Tibial nerve (tissue), 4 donors: ENCODE measurements around the gene VGLL4.

Experiments used
- EP300 ChIP-seq, 2 donors: sonication (generic); formaldehyde crosslinking; IDR thresholded peaks; one replicate each; pipeline ENCODE4 v1.6.1; 2017; ENCODE audit warnings: antibody characterized with exemption in 2 of 2, mild to moderate bottlenecking in 1 of 2
- POLR2A ChIP-seq, 2 donors: fragments of 450-650 bp; IDR thresholded peaks; one replicate each; pipeline ENCODE4 v1.6.1; 2017; ENCODE audit warnings: antibody characterized with exemption in 2 of 2, mild to moderate bottlenecking in 2 of 2, moderate library complexity in 2 of 2
- TF ChIP-seq, protein P1 (sequence below), 5 experiments: fragments of 200-600 bp in 3 of 5; fragments of 450-650 bp in 2 of 5; sonication (generic) in 3 of 5; IDR thresholded peaks; one replicate each; pipeline ENCODE4 v1.5.1; 2016 to 2019; ENCODE audit warnings: antibody characterized with exemption in 5 of 5, mild to moderate bottlenecking in 3 of 5, moderate library complexity in 2 of 5

- TF ChIP-seq, protein P1, sequence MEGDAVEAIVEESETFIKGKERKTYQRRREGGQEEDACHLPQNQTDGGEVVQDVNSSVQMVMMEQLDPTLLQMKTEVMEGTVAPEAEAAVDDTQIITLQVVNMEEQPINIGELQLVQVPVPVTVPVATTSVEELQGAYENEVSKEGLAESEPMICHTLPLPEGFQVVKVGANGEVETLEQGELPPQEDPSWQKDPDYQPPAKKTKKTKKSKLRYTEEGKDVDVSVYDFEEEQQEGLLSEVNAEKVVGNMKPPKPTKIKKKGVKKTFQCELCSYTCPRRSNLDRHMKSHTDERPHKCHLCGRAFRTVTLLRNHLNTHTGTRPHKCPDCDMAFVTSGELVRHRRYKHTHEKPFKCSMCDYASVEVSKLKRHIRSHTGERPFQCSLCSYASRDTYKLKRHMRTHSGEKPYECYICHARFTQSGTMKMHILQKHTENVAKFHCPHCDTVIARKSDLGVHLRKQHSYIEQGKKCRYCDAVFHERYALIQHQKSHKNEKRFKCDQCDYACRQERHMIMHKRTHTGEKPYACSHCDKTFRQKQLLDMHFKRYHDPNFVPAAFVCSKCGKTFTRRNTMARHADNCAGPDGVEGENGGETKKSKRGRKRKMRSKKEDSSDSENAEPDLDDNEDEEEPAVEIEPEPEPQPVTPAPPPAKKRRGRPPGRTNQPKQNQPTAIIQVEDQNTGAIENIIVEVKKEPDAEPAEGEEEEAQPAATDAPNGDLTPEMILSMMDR (IDR thresholded peaks at IDR 0.05): no peak
- TF ChIP-seq POLR2A (IDR thresholded peaks at IDR 0.05) (no peak), EP300 (IDR thresholded peaks at IDR 0.05) (no peak)
Measured at GRCh38 chr3:11542551-11542950, 101.2 kb downstream of the VGLL4 start.
